ENCODE results near the gene TTBK1.
"Not testable (repeated sequence)": the region's sequence is repeated elsewhere in the genome, so short reads cannot be mapped to it uniquely, and the experiment has no call there.

TTBK1 gene

GRCh38 chr6:43287717-43288679 lies 44.7 kb downstream of the TTBK1 start:
- DNase-seq (ENCODE audit: low read depth): no peak

DNA sequence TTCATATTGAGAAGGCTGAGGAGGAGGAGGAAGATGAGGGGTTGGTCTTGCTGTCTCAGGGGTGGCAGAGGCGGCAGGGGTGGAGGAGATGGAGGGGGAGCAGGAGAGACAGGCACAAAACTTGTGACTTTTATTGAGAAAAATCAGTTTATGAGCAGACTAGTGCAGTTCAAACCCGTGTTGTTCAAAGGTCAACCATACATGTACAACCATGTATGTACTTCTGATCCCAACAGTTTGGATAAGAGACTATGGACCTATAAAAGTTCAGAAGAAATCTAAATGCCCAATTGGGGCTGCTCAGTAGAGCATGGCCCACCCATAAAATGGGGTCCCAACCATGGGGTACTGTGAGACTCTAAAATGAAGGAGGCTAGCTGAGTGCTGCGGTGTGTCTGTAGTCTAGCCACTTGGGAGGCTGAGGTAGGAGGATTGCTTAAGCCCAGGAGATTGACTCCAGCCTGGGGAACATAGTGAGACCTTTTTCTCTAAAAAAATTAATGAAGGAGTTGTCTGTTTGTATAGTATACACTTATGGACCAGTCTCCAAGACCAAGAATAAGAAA lies 47.1 kb downstream of the TTBK1 start:
- no peak for DNase-seq (ENCODE audit: low read depth)

DNA sequence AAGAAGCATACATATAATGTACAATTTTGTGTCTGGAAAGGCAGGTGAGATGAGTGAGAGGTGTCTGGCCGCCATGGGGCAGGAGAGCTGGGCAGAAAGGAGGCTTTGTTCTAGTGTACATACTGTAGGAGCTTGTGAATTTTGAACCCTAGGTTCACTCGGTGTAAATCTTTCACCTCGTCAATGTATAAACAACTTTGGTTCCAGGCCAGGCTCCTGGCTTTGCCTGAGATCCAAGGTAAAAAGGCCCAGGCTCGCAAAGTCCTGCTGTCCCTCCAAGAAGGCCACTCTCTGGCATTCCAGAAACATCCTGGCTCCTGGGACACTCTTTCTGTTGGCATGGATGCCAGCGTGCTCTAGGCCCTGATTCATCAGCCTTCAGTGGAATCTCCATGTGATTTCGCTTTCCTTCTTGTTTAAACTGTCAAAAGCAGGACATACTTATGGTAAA lies 47.6 kb downstream of the TTBK1 start:
- no peak for DNase-seq (ENCODE audit: low read depth)

- no peak for DNase-seq (ENCODE audit: low read depth)
Observed at GRCh38 chr6:43291708-43292107, 48.4 kb downstream of the TTBK1 start.

DNA sequence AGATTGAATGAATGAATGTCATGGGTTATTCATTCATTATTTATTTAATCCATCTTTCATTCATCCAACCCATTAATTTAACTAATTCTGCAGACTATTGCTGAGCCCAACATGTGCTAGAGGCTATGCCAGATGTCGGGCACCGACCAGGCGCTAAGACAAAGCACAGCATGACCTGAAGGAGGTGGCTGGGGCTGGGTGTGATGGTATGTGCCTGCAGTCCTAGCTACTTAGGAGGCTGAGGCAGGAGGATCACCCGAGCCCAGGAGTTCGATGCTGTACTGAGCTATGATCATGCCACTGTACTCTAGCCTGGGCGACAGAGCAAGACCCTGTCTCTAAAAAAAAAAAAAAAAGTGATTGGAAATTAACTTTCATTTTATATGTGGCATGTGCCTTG lies 49.1 kb downstream of the TTBK1 start:
- DNase-seq (ENCODE audit: low read depth): no peak

- no peak for DNase-seq (ENCODE audit: low read depth)
Observed at GRCh38 chr6:43292763-43293318, 49.6 kb downstream of the TTBK1 start.

DNA sequence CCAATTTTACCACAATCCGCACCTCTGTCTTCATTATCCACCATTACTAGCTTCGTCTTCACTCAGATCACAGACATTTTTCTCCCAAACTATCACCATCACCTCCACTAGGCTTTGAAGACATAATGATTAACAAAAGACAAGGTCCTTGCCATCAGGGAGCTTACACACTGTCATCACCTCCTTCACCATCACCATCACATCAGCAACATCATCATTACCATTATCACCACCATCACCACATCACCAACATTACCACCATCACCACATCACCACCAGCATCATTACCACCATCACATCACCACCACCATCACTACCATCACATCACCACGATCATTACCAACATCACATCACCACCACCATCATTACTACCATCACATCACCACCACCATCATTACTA lies 50.4 kb downstream of the TTBK1 start:
- no peak for DNase-seq (ENCODE audit: low read depth)

DNA sequence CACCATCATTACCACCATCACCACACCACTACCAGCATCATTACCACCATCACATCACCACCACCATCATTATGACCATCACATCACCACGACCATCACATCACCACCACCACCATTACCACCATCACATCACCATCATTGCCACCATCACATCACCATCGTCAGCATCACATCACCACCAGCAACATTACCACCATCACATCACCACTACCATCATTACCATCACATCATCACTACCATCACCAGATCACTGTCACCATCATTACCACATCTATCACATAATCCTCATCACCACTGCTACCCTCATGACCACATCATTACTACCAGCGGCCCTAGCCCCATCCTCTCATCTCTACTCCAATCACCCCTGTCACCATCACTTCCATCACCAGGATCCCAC lies 51.3 kb downstream of the TTBK1 start:
- DNase-seq (ENCODE audit: low read depth): no peak

DNA sequence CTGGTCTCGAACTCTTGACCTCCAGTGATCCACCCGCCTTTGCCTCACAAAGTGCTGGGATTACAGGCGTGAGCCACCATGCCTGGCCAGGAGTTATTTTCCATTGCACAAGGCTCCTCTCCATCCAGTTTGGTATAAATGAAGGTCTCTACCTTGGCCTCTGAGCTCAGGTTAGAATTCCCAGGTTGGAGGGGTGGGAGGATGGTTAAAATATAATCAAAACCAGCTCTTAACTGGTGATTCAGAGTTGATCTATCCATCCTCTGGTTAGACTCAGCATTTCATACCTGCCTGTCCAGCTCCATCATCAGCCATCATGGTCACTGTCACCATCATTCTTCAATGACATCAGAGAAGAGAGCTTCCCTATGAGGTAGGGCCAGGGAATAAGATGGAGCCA lies 52.2 kb downstream of the TTBK1 start:
- no peak for DNase-seq (ENCODE audit: low read depth)

GRCh38 chr6:43296780-43297497 lies 53.7 kb downstream of the TTBK1 start:
- DNase-seq (ENCODE audit: low read depth): no peak

- DNase-seq (ENCODE audit: low read depth): no peak
Observed at GRCh38 chr6:43297644-43298564, 54.6 kb downstream of the TTBK1 start, which contains the start of gene SLC22A7. SLC22A7 (plus strand) TSS chr6:43298260; CDS start chr6:43298359, 99 bp downstream.

DNA sequence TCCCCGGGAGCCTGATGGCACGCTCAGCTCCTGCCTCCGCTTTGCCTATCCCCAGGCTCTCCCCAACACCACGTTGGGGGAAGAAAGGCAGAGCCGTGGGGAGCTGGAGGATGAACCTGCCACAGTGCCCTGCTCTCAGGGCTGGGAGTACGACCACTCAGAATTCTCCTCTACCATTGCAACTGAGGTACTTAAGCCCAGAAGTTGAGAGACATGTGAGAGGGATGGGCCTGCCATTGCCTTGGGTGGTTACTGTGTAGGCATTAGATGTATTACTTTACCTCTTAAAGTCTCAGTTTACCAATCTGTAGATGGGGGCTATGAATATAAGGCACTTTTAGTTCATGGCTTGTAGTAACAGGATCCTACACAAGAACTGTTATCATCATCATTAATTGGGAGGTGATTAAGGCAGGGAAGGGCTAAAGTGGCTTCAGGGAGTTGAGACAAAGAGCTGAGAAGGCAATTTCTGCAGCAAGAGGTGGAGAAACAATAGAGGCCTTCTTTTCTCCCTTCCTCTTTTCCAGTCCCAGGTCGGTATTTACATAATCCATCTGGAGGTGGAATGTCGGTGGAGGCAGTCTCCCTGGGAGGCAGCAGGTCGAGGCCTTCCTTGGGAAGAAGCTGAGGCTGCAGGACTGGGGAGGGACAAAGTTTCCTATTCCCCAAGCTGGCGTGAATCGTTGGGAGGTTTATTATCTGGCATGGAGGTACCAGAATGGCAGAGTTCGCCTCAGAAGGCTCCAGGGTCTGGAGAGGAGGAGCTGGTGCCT lies 55.5 kb downstream of the TTBK1 start:
- DNase-seq (ENCODE audit: low read depth): no peak

- DNase-seq (ENCODE audit: low read depth): no peak
Observed at GRCh38 chr6:43299338-43300293, 56.3 kb downstream of the TTBK1 start.

DNA sequence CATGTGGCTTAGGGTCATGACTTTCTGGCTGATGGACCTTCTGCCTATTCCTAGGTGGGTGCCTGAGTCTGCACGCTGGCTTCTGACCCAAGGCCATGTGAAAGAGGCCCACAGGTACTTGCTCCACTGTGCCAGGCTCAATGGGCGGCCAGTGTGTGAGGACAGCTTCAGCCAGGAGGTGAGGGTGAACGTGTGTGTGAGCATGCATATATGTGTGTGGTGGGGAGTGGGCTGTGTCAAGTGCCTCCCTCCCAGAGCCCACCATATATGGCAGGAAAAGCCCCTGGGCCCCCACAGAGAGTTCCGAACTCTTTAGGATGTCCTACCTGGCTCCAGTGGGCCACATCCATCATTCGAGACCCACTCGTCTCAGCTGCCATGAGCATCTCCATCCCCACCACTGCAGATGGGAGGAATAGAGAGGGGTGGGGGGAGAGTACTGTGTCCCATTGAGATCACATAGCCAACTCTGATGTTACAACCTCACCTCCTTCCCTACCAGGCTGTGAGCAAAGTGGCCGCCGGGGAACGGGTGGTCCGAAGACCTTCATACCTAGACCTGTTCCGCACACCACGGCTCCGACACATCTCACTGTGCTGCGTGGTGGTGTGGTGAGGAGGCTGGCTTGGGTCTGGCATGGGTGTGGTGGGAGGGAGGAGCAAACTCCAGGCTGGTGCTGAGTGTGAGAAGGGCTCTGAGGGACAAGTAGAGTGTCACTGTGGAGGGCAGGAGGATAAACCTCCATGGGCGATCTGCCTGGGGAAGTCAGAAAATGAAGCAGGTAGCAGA lies 58.0 kb downstream of the TTBK1 start:
- DNase-seq (ENCODE audit: low read depth): no peak

DNA sequence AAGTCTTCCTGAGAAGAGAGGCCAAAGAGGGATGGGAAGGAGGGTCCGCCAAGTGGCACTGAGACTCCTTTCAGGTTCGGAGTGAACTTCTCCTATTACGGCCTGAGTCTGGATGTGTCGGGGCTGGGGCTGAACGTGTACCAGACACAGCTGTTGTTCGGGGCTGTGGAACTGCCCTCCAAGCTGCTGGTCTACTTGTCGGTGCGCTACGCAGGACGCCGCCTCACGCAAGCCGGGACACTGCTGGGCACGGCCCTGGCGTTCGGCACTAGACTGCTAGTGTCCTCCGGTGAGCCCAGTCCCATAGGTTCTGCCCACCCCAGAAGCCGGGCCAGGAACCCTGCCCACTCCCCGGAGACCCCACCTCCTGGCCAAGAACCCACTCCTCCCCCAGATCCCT lies 58.8 kb downstream of the TTBK1 start:
- DNase-seq (ENCODE audit: low read depth): no peak

GRCh38 chr6:43303006-43303405 lies 59.7 kb downstream of the TTBK1 start:
- not testable (repeated sequence) for DNase-seq (ENCODE audit: low read depth)

DNA sequence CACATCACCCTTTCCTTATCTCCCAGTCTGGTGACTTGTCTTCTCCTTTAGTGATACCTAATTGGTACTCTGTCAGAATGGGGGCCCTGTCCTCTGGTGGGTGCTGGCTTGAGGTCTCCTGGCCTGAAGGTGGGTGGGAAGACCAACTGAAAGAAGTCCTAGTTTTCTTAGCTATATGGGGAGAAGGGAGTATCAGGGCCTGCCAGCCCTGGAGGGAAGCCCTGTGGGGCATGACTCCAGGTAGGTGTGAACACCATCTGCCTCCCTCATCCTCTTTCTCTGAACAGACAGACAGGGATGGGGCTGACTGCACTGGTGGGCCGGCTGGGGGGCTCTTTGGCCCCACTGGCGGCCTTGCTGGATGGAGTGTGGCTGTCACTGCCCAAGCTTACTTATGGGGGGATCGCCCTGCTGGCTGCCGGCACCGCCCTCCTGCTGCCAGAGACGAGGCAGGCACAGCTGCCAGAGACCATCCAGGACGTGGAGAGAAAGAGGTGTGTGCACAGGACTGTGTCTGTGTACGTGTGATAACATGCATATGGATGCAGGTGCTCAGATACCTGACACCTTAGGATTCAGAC lies 60.6 kb downstream of the TTBK1 start:
- no peak for DNase-seq (ENCODE audit: low read depth)

GRCh38 chr6:43304361-43304760 lies 61.1 kb downstream of the TTBK1 start:
- no peak for DNase-seq (ENCODE audit: low read depth)
